LNCAP (cell line): ENCODE data around the gene SESN3.

Experiments
- CTCF ChIP-seq: fragments of 450-650 bp; IDR thresholded peaks from 2 replicates; pipeline ENCODE4 v1.5.1; 2017; ENCODE audit warnings: mild to moderate bottlenecking

Gene SESN3

GRCh38 chr11:95140397-95141033 lies 90.5 kb downstream of the SESN3 start:
- no peak for TF ChIP-seq CTCF

- TF ChIP-seq CTCF = no peak
Measured at GRCh38 chr11:95138448-95138847, 92.6 kb downstream of the SESN3 start.

GRCh38 chr11:95137299-95137698 lies 93.7 kb downstream of the SESN3 start:
- TF ChIP-seq CTCF = no peak

- no peak for TF ChIP-seq CTCF
Measured at GRCh38 chr11:95135880-95136279, 95.1 kb downstream of the SESN3 start.

GRCh38 chr11:95135155-95135554 lies 95.8 kb downstream of the SESN3 start:
- no peak for TF ChIP-seq CTCF

- no peak for TF ChIP-seq CTCF
Measured at GRCh38 chr11:95134491-95134890, 96.5 kb downstream of the SESN3 start.

GRCh38 chr11:95132956-95133355 lies 98.0 kb downstream of the SESN3 start:
- TF ChIP-seq CTCF = no peak

GRCh38 chr11:95128602-95129001 lies 102.4 kb downstream of the SESN3 start:
- TF ChIP-seq CTCF = no peak
